IMR-90 (cell line): ENCODE data around the gene ASTL. TPM values are rescaled to one million over a fixed set of nuclear protein-coding genes. Genes with fewer than 3 reads are reported as not detected.

Experiments used
- ATAC-seq: fragments of 200-7000 bp; cut with Tn5 transposase; 2 replicates; pipeline ENCODE4 v1.9.1; 2020; ENCODE audit warnings: low read depth, mild to moderate bottlenecking, moderate library complexity
- BruUV-seq: library from RNA; stranded (reverse); fragments of 400-500 nt; replicated peaks from 2 replicates; lab custom pipeline; 2021; lab: Mats Ljungman, UMichigan
- CTCF ChIA-PET: fragments of 300-600 bp; formaldehyde crosslinking; extraction: SDS; loops from one replicate; lab custom pipeline; 2021; ENCODE audit warnings: antibody characterized with exemption; lab: Yijun Ruan, JAX
- POLR2A ChIA-PET: fragments of 300-600 bp; sonication (Branson Sonifier 250); formaldehyde crosslinking; loops from one replicate; lab custom pipeline; 2022; ENCODE audit warnings: antibody characterized with exemption; ENCODE audit not compliant: unreplicated experiment; lab: Charles Lee
- DNase-seq: peaks from one replicate; pipeline ENCODE4 v3.0.0; 2013
- H2AFZ ChIP-seq: replicated peaks from 2 replicates; pipeline ENCODE3; 2013; ENCODE audit warnings: low read length, mild to moderate bottlenecking; ENCODE audit not compliant: poor library complexity
- H2AK5ac ChIP-seq: 2 replicates; pipeline ENCODE4 v1.6.1; 2013; ENCODE audit warnings: low read depth, low read length, inconsistent platforms
- H2AK9ac ChIP-seq: replicated peaks from 2 replicates; pipeline ENCODE3; 2013; ENCODE audit warnings: mild to moderate bottlenecking, low read depth, low read length, moderate library complexity; ENCODE audit not compliant: poor library complexity
- H2BK120ac ChIP-seq: 2 replicates; pipeline ENCODE4 v1.6.1; 2013; ENCODE audit warnings: low read depth, low read length, inconsistent platforms
- H2BK15ac ChIP-seq: 3 replicates; pipeline ENCODE4 v1.6.1; 2013; ENCODE audit warnings: low read depth, low read length, inconsistent platforms
- H2BK20ac ChIP-seq: 2 replicates; pipeline ENCODE4 v1.6.1; 2013; ENCODE audit warnings: low read depth, mild to moderate bottlenecking, inconsistent platforms, low read length, moderate library complexity
- H2BK5ac ChIP-seq: 2 replicates; pipeline ENCODE4 v1.6.1; 2013; ENCODE audit warnings: mild to moderate bottlenecking, low read depth, low read length, inconsistent platforms; ENCODE audit not compliant: poor library complexity, severe bottlenecking
- H3K14ac ChIP-seq: replicated peaks from 2 replicates; pipeline ENCODE4 v1.6.1; 2013; ENCODE audit warnings: low read depth, low read length, inconsistent platforms
- H3K18ac ChIP-seq: 2 replicates; pipeline ENCODE4 v1.6.1; 2013; ENCODE audit warnings: low read depth, low read length, control low read depth
- H3K23ac ChIP-seq: 2 replicates; pipeline ENCODE4 v1.6.1; 2013; ENCODE audit warnings: low read depth, low read length, inconsistent platforms
- H3K27ac ChIP-seq: 2 replicates; pipeline ENCODE4 v1.5.1; 2013; ENCODE audit warnings: mild to moderate bottlenecking, control low read depth, low read length; ENCODE audit not compliant: insufficient read depth
- H3K27me3 ChIP-seq: 2 replicates; pipeline ENCODE4 v1.6.1; 2013; ENCODE audit warnings: low read length; ENCODE audit not compliant: control insufficient read depth, insufficient read depth
- H3K36me3 ChIP-seq: 2 replicates; pipeline ENCODE4 v1.6.1; 2013; ENCODE audit warnings: low read length, mixed read lengths; ENCODE audit not compliant: control insufficient read depth, insufficient read depth
- H3K4ac ChIP-seq: 2 replicates; pipeline ENCODE4 v1.6.1; 2013; ENCODE audit warnings: low read depth, low read length, inconsistent platforms
- H3K4me1 ChIP-seq: 2 replicates; pipeline ENCODE4 v1.6.1; 2013; ENCODE audit warnings: low read length, mixed read lengths; ENCODE audit not compliant: control insufficient read depth, insufficient read depth
- H3K4me2 ChIP-seq: 2 replicates; pipeline ENCODE4 v1.6.1; 2013; ENCODE audit warnings: low read depth, mild to moderate bottlenecking, control low read depth, low read length, moderate library complexity
- H3K4me3 ChIP-seq: 2 replicates; pipeline ENCODE4 v1.5.1; 2013; ENCODE audit warnings: low read depth, mild to moderate bottlenecking, control low read depth, low read length, moderate library complexity; ENCODE audit not compliant: insufficient read depth
- H3K56ac ChIP-seq: 2 replicates; pipeline ENCODE4 v1.6.1; 2013; ENCODE audit warnings: low read length, inconsistent platforms; ENCODE audit not compliant: insufficient read depth; ENCODE audit errors: extremely low read depth
- H3K79me1 ChIP-seq, 2 experiments: 2 replicates each; pipeline ENCODE4 v1.6.1; 2013; ENCODE audit warnings: low read length in 2 of 2, inconsistent platforms in 1 of 2, low read depth in 1 of 2
- H3K9ac ChIP-seq: 2 replicates; pipeline ENCODE4 v1.6.1; 2013; ENCODE audit warnings: low read depth, low read length, control low read depth
- H3K9me1 ChIP-seq: 2 replicates; pipeline ENCODE4 v1.6.1; 2013; ENCODE audit warnings: low read length, inconsistent platforms; ENCODE audit not compliant: insufficient read depth
- H3K9me3 ChIP-seq: 2 replicates; pipeline ENCODE4 v1.6.1; 2013; ENCODE audit warnings: low read length; ENCODE audit not compliant: control insufficient read depth, insufficient read depth
- H4K20me1 ChIP-seq: 2 replicates; pipeline ENCODE4 v1.6.1; 2013; ENCODE audit warnings: low read length, inconsistent platforms; ENCODE audit not compliant: insufficient read depth
- H4K5ac ChIP-seq: 2 replicates; pipeline ENCODE4 v1.6.1; 2013; ENCODE audit warnings: mild to moderate bottlenecking, low read depth, low read length, control low read depth
- H4K8ac ChIP-seq, 2 experiments: 2 replicates each; pipeline ENCODE4 v1.6.1; 2013; ENCODE audit warnings: low read depth in 2 of 2, low read length in 2 of 2, control low read depth in 1 of 2, inconsistent platforms in 1 of 2
- H4K91ac ChIP-seq: 2 replicates; pipeline ENCODE4 v1.6.1; 2013; ENCODE audit warnings: low read depth, low read length, inconsistent platforms; ENCODE audit not compliant: insufficient read depth
- MAZ ChIP-seq: IDR thresholded peaks from 2 replicates; pipeline ENCODE4 v1.6.1; 2012; ENCODE audit warnings: low read depth, mild to moderate bottlenecking, low read length, improper control_type of control experiment, moderate library complexity, borderline replicate concordance
- MXI1 ChIP-seq: IDR thresholded peaks from 2 replicates; pipeline ENCODE4 v1.6.1; 2012; ENCODE audit warnings: low read depth, mild to moderate bottlenecking, low read length, moderate library complexity, borderline replicate concordance
- POLR2A ChIP-seq: IDR thresholded peaks from 2 replicates; pipeline ENCODE4 v1.6.1; 2012; ENCODE audit warnings: mild to moderate bottlenecking, low read depth, low read length
- RFX5 ChIP-seq: IDR thresholded peaks from 2 replicates; pipeline ENCODE4 v1.8.0; 2012; ENCODE audit warnings: low read depth, mild to moderate bottlenecking, low read length, moderate library complexity
- USF2 ChIP-seq: fragments of 150-350 bp; IDR thresholded peaks from 2 replicates; pipeline ENCODE4 v1.6.1; 2017; ENCODE audit warnings: mild to moderate bottlenecking, antibody characterized with exemption, low read length, low read depth
- WGBS, 2 experiments: methylation state at CpG; one replicate each; pipeline versions ENCODE4 v1.1.5 to v1.1.7; 2013; ENCODE audit warnings: missing lambda C conversion rate in 2 of 2; ENCODE audit not compliant: insufficient read length in 1 of 2; ENCODE audit errors: extremely low coverage in 2 of 2; 5-methylcytosine and 5-hydroxymethylcytosine counted together
- dilution Hi-C: fragments of 300-500 bp; cut with HindIII; formaldehyde crosslinking; loops from one replicate; pipeline ENCODE4 v1.14.3; 2018; ENCODE audit warnings: low sequenced_read_pairs; ENCODE audit not compliant: unreplicated experiment
- in situ Hi-C: fragments of 300-500 bp; cut with MboI; formaldehyde crosslinking; loops from 3 replicates; pipeline ENCODE4 v1.14.3; 2019; ENCODE audit warnings: low sequenced_read_pairs, inconsistent platforms, mixed read lengths
- intact Hi-C: fragments of 100-400 bp; cut with micrococcal nuclease; formaldehyde crosslinking; loops from 2 replicates; pipeline ENCODE4 v1.10.0; 2022
- polyA plus RNA-seq, 3 experiments: library from polyadenylated mRNA; depleted of rRNA; stranded (reverse); fragments of >200 nt; gene quantifications; 2 replicates each; pipeline ENCODE4 v1.2.3, GENCODE V29; 2012; ENCODE audit warnings: low replicate concordance in 1 of 3
- total RNA-seq: library from RNA; depleted of rRNA; stranded (reverse); fragments of >200 nt; gene quantifications from 2 replicates; pipeline ENCODE4 v1.2.3, GENCODE V29; 2012
- TF ChIP-seq, protein P1 (sequence below): conservative IDR thresholded peaks from 2 replicates; pipeline ENCODE4 v1.5.1; 2012; ENCODE audit warnings: mild to moderate bottlenecking, low read depth, low read length, improper control_type of control experiment

The ASTL gene
- total and polyA plus RNA-seq, 2 of the 4 experiments (the other 2 are of a cell fraction): not detected

- H3K27ac ChIP-seq: no peak overlapping the region
- no peak overlapping the region for H2AK5ac ChIP-seq
- H4K20me1 ChIP-seq: no peaks in the 10 kb centered on the region; the same call in 1 of the 2 replicates
- H3K14ac ChIP-seq: no peak overlapping the region
- H2BK120ac ChIP-seq: no peak overlapping the region
- H3K56ac ChIP-seq: no peak overlapping the region
- H2AFZ ChIP-seq: peak overlapping the region; percentile 32
- 80% methylated on average over 3 of the region's 26 CpGs; no CpG with 5 or more reads in 1 of the 2 experiments for WGBS, 2 experiments
- CTCF ChIA-PET: no interaction called here
- H4K5ac ChIP-seq: no peak overlapping the region
- no peak overlapping the region for H2BK20ac ChIP-seq
- in situ Hi-C loops: no loop called here
- H3K9me3 ChIP-seq: no peaks in the 10 kb centered on the region
- no peaks in the 10 kb centered on the region for H3K36me3 ChIP-seq
- H3K79me1 ChIP-seq: peaks cover 0 to 4% of the 10 kb centered on the region in 2 experiments; a peak in 1 of 4 replicates
- DNase-seq: no peak
- H3K27me3 ChIP-seq: peaks cover 5% of the 10 kb centered on the region; the same call in 1 of the 2 replicates
- no peak overlapping the region for H3K18ac ChIP-seq
- no peaks in the 10 kb centered on the region for H3K9me1 ChIP-seq
- BruUV-seq: no TSS peak
- no peak overlapping the region for H4K8ac ChIP-seq
- no peak overlapping the region for H2BK15ac ChIP-seq
- dilution Hi-C loops: no loop called here
- no peak overlapping the region for H3K9ac ChIP-seq
- POLR2A ChIA-PET: no interaction called here
- H2AK9ac ChIP-seq: no peak overlapping the region
- H4K91ac ChIP-seq: no peak overlapping the region
- no peak overlapping the region for H2BK5ac ChIP-seq
- H3K4me1 ChIP-seq: no peaks in the 10 kb centered on the region
- no peak overlapping the region for H3K4me2 ChIP-seq
- no peak overlapping the region for H3K23ac ChIP-seq
- TF ChIP-seq, protein P1, sequence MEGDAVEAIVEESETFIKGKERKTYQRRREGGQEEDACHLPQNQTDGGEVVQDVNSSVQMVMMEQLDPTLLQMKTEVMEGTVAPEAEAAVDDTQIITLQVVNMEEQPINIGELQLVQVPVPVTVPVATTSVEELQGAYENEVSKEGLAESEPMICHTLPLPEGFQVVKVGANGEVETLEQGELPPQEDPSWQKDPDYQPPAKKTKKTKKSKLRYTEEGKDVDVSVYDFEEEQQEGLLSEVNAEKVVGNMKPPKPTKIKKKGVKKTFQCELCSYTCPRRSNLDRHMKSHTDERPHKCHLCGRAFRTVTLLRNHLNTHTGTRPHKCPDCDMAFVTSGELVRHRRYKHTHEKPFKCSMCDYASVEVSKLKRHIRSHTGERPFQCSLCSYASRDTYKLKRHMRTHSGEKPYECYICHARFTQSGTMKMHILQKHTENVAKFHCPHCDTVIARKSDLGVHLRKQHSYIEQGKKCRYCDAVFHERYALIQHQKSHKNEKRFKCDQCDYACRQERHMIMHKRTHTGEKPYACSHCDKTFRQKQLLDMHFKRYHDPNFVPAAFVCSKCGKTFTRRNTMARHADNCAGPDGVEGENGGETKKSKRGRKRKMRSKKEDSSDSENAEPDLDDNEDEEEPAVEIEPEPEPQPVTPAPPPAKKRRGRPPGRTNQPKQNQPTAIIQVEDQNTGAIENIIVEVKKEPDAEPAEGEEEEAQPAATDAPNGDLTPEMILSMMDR: no peak
- no peak for TF ChIP-seq MXI1
- TF ChIP-seq MAZ: no peak
- peak; percentile 62 for TF ChIP-seq POLR2A
- TF ChIP-seq RFX5: no peak
- no peak for TF ChIP-seq USF2
- intact Hi-C loops: no loop called here
- H3K4ac ChIP-seq: no peak overlapping the region
- no peak for ATAC-seq
- no peak overlapping the region for H3K4me3 ChIP-seq
Observed at GRCh38 chr2:96142217-96143113, 4.2 kb upstream of the ASTL start.
